ENCODE results near the gene SLC4A5.
A peak's percentile ranks its signal among the peaks of the same experiment; 100 is the strongest.
"Not testable (repeated sequence)": the region's sequence is repeated elsewhere in the genome, so short reads cannot be mapped to it uniquely, and the experiment has no call there.

SLC4A5 gene

DNA sequence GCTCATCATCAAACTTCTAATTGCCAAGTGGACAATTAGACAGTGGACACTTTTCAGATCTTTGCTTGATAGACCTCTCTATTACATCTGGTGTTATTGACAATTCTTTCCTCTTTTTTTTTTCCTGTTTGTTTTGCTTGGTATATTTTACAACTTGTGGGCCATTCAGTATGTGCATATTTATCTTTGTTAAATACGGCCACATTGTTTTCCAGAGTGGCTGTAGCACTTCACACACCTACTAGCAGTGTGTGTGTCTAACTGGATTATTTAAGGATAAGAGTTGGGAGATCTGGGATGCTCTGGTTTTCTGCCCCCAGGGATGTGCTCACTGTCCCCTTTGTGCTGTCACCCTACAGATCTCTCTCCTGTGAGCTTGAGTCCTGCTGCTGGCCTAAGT lies 4.1 kb upstream of the SLC4A5 start:
- no peak for FAIRE-seq
- DNase-seq (ENCODE audit: insufficient read length, low spot score), result no peak
- TF ChIP-seq, protein P1, sequence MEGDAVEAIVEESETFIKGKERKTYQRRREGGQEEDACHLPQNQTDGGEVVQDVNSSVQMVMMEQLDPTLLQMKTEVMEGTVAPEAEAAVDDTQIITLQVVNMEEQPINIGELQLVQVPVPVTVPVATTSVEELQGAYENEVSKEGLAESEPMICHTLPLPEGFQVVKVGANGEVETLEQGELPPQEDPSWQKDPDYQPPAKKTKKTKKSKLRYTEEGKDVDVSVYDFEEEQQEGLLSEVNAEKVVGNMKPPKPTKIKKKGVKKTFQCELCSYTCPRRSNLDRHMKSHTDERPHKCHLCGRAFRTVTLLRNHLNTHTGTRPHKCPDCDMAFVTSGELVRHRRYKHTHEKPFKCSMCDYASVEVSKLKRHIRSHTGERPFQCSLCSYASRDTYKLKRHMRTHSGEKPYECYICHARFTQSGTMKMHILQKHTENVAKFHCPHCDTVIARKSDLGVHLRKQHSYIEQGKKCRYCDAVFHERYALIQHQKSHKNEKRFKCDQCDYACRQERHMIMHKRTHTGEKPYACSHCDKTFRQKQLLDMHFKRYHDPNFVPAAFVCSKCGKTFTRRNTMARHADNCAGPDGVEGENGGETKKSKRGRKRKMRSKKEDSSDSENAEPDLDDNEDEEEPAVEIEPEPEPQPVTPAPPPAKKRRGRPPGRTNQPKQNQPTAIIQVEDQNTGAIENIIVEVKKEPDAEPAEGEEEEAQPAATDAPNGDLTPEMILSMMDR (IDR thresholded peaks at IDR 0.05; ENCODE audit: insufficient read depth, missing control alignments), result no peak

DNA sequence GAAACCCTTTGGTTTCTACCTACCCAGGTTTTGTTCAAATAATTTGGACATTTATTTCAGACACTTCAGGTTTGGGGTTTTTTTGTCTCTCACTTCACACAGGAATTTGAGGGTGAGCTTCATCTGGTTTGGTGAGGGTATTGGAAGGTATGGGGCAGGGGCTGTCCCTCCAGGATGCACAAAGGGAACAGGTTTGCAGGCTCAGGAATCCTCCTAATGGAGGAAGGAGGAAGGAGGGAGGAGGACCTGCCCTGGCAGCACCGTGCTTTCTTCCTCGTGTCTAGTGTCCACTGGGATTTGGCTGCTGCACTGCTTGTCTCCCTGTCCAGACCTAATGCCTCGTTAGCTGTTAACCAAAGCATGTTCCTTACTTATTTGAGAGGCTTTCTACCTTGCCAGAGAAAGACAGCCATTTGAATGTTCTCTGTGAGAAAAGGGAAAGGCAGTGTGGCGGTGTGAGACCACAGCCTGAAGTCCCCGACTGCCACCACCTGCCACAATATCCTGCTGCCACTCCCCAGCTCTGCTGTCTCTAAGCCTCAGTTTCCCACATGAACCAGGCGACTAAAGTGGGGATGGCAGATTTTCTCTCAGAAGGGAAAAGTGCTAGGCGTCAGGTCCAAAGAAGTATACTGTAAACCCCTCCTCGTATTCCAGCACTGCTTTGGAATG lies 2.2 kb upstream of the SLC4A5 start:
- DNase-seq (ENCODE audit: insufficient read length, low spot score) (no peak), FAIRE-seq (no peak)
- TF ChIP-seq, protein P1 (IDR thresholded peaks at IDR 0.05; ENCODE audit: insufficient read depth, missing control alignments), result no peak

DNA sequence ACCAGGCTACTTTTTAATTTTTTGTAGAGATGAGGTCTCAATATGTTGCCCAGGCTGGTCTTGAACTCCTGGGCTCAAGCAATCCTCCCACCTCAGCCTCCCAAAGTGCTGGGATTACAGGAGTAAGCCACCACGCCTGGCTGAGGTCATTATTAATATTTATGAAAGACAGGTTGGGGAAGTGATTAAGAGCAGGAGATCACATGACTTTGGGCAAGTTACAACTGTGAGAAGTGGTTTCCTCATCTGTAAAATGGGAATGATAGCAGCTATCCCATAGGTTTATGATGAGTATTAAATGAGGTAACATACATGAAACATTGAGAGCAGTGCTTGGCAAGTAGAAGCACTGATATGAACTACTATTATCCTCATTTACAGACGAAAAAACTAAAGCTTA lies 7.0 kb downstream of the SLC4A5 start:
- FAIRE-seq; DNase-seq (ENCODE audit: insufficient read length, low spot score): not testable (repeated sequence)

DNA sequence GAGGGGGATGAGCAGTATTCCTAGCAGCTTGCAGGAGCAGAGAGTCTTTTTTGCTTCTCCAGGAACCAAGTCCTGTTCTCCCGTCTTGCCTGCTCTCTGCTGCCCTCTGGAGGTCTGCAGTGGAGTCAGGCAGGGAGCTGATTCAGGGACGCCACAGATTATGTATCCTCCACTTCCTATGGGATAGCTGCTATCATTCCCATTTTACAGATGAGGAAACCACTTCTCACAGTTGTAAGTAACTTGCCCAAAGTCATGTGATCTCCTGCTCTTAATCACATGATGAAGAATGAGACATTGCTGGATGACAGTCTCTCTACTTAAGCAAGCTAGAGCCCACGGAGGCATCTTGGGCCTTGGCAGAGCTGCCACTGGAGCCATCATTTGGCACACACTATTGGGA lies 8.3 kb downstream of the SLC4A5 start:
- DNase-seq (ENCODE audit: insufficient read length, low spot score) (peak; percentile 33), FAIRE-seq (no peak)
- TF ChIP-seq, protein P1 (IDR thresholded peaks at IDR 0.05; ENCODE audit: insufficient read depth, missing control alignments), result peak; percentile 92

DNA sequence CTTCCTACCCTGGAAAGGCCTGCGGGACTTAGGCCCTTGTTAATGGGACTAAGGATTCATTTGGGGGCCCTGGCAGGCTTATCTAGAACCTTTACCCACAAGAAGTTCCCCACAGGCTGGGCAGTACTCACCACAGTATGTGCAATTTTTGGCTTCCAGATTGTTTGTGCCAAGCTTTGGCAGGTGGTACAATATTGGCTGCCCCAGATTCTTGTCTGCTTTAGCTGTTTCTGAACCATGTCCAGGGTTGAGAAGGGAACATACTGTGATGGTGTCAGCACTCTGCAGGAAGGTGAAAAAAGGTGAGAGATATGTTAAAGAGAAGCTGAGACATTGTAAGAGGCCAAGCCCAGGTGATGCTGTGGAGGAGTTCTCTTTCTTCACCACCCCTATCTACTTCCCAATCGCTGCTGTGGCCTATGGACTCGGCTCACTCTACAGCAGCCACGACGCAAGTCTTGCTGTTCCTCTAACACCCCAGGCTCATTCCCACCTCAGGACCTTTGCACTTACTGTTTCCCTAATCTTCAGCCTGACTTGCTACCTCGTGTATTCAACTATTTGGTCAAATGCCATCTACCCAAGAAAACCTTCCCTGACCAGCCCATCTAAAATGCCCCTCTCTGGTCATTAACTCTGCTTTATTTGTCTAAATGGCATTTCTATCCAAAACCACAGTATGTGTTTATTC lies 9.2 kb downstream of the SLC4A5 start:
- TF ChIP-seq, protein P1 (IDR thresholded peaks at IDR 0.05; ENCODE audit: insufficient read depth, missing control alignments), result no peak
- FAIRE-seq (no peak), DNase-seq (ENCODE audit: insufficient read length, low spot score) (no peak)

DNA sequence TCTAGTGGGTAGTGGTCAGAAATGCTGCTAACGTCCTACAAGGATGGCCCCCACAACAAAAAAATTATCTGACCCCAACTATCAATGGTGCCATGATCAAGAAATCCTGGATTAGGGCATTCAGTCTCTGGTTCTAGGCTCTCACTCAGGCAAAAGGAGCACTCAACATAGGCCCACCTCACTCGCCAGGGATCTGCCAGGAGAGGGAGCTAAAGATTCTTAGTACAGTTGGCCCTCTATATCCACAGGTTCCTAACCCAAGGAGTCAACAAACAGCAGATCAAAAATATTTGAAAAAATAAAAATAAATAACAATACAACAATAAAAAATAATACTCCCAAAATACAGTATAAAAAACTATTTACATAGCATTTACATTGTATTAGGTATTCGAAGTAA lies 10.0 kb downstream of the SLC4A5 start:
- TF ChIP-seq, protein P1 (IDR thresholded peaks at IDR 0.05; ENCODE audit: insufficient read depth, missing control alignments), result peak; percentile 33
- FAIRE-seq (no peak), DNase-seq (ENCODE audit: insufficient read length, low spot score) (no peak)

DNA sequence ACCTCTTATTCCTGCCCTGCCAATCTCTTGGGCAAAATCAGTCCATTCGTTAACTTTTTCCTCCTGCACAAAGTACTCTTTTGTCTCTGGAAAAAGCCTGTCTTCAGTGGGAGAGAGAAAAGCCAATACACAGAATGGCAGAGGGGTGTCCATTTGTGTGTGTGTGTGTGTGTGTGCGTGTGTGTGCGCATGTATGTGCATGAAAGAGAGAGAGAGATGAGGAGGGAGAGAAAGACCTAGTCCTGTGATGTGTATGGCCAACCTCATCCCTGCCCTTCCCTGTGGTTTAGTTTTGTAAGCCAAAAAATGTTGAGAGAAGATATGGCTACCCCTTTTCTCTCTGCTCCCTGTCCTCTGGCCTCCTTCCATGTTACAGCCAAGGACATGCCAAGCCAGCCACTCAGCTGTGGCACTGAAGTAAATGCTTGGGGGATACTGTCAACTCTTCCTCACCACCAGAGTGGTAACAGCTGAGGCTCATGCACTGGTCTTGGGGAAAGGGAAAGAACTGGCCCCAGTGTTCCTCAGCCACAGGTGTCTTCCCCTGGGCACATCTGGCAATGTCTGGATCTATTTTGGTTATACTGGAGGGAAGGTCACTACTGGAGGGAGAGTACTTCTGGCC lies 10.6 kb downstream of the SLC4A5 start:
- TF ChIP-seq, protein P1 (IDR thresholded peaks at IDR 0.05; ENCODE audit: insufficient read depth, missing control alignments), result no peak
- no peak for FAIRE-seq
- DNase-seq (ENCODE audit: insufficient read length, low spot score), result no peak
